Activated naive CD8-positive, alpha-beta T cell treated with anti-CD3 and anti-CD28 coated beads, Interleukin-2, amount 10 ng/mL, durations not matched to agents 7 days and 5 days (primary cell): Measurements from ENCODE around the gene MICAL2. TPM values are rescaled to one million over a fixed set of nuclear protein-coding genes. Genes with fewer than 3 reads are reported as not detected.
A peak's percentile ranks its signal among the peaks of the same experiment; 100 is the strongest.

ENCODE experiments used
- ATAC-seq: fragments of 150-1000 bp; cut with Tn5 transposase; one replicate; pipeline ENCODE4 v1.10.0; 2021; ENCODE audit warnings: low read depth, moderate library complexity
- POLR2A ChIA-PET: fragments of 350-600 bp; sonication (Branson Sonifier 250); formaldehyde crosslinking; loops from one replicate; lab custom pipeline; 2021; ENCODE audit warnings: antibody characterized with exemption; lab: Charles Lee
- DNase-seq: peaks from one replicate; pipeline ENCODE4 v3.0.0; 2021
- H3K27ac Mint-ChIP-seq: one replicate; pipeline ENCODE4 v1.8.0; 2022; ENCODE audit warnings: mild to moderate bottlenecking, mixed read lengths
- H3K27me3 Mint-ChIP-seq: one replicate; pipeline ENCODE4 v1.8.0; 2022; ENCODE audit warnings: mild to moderate bottlenecking, moderate library complexity, mixed read lengths
- H3K36me3 Mint-ChIP-seq: one replicate; pipeline ENCODE4 v1.8.0; 2021; ENCODE audit warnings: mild to moderate bottlenecking, mixed read lengths
- H3K4me1 Mint-ChIP-seq: one replicate; pipeline ENCODE4 v1.8.0; 2021; ENCODE audit warnings: mixed read lengths
- H3K4me3 Mint-ChIP-seq: one replicate; pipeline ENCODE4 v1.8.0; 2022; ENCODE audit warnings: mild to moderate bottlenecking, moderate library complexity, mixed read lengths
- H3K9me3 Mint-ChIP-seq: one replicate; pipeline ENCODE4 v1.8.0; 2021; ENCODE audit warnings: mixed read lengths
- total RNA-seq, 2 experiments: library from RNA; stranded (reverse); gene quantifications; one replicate each; pipeline ENCODE4 v1.2.3, GENCODE V29; 2021

The MICAL2 gene
- total RNA-seq, 2 experiments from 2014 or later, result 36.9 to 42.6 TPM

- POLR2A ChIA-PET, result no interaction called here
- DNase-seq, result no peak
Measured at GRCh38 chr11:12284316-12285050, 174.1 kb downstream of the MICAL2 start.

DNA sequence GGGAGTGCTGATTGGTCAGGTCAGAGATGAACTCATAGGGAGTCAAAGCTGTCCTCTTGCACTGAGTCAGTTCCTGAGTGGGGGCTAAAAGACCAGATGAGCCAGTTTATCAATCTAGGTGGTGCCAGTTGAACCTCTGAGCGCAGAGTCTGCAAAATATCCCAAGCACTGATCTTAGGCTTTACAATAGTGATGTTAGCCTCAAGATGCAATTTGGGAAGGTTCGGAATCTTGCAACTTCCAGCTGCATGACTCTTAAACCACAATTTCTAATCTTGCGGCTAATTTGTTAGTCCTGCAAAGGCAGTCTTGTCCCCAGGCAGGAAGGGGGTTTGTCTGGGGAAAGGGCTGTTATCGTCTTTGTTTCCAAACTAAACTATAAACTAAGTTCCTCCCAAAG lies 174.7 kb downstream of the MICAL2 start:
- peaks cover 4% of the 10 kb centered on the region for H3K4me1 Mint-ChIP-seq
- H3K36me3 Mint-ChIP-seq, result no peaks in the 10 kb centered on the region
- no peak for ATAC-seq
- no peak for DNase-seq
- H3K4me3 Mint-ChIP-seq, result no peak overlapping the region
- no peaks in the 10 kb centered on the region for H3K9me3 Mint-ChIP-seq
- H3K27ac Mint-ChIP-seq, result no peak overlapping the region
- H3K27me3 Mint-ChIP-seq, result no peaks in the 10 kb centered on the region
- POLR2A ChIA-PET, result no interaction called here

More at GRCh38 chr11:12284316-12285050, 174.1 kb downstream of the MICAL2 start:
- H3K4me3 Mint-ChIP-seq, result no peak overlapping the region
- peaks cover 2% of the 10 kb centered on the region for H3K4me1 Mint-ChIP-seq
- H3K9me3 Mint-ChIP-seq, result no peaks in the 10 kb centered on the region
- H3K27me3 Mint-ChIP-seq, result no peaks in the 10 kb centered on the region
- ATAC-seq, result no peak
- H3K36me3 Mint-ChIP-seq, result no peaks in the 10 kb centered on the region
- H3K27ac Mint-ChIP-seq, result no peak overlapping the region

- Mint-ChIP-seq H3K27ac (no peak overlapping the region), H3K4me3 (no peak overlapping the region), H3K4me1 (peaks cover 10% of the 10 kb centered on the region), H3K36me3 (no peaks in the 10 kb centered on the region), H3K27me3 (no peaks in the 10 kb centered on the region), H3K9me3 (no peaks in the 10 kb centered on the region)
- POLR2A ChIA-PET, result no interaction called here
- no peak for DNase-seq
- ATAC-seq, result no peak
Measured at GRCh38 chr11:12285811-12286222, 175.4 kb downstream of the MICAL2 start.

- no peak for DNase-seq
- POLR2A ChIA-PET, result no interaction called here
- Mint-ChIP-seq H3K4me1 (peaks cover 16% of the 10 kb centered on the region), H3K36me3 (no peaks in the 10 kb centered on the region), H3K4me3 (no peak overlapping the region), H3K27me3 (no peaks in the 10 kb centered on the region), H3K9me3 (no peaks in the 10 kb centered on the region), H3K27ac (no peak overlapping the region)
- ATAC-seq, result no peak
Measured at GRCh38 chr11:12286606-12287005, 176.2 kb downstream of the MICAL2 start.

DNA sequence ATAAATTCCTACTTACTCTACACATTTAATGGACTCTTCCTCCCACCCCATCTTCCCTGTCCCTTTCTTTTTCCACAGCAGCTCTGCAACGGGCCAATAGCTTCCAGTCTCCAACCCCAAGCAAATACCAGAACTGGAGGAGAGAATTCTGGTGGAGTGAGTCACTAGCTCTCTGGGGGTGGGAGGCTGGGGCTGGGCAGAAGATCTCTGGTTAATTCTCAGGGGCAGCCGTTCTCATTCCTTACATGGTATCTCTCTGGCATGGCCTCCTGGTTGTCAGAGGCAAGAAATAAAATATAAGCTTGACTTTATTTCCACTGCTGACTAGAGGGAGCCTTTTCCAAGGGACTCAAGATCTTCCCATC lies 176.6 kb downstream of the MICAL2 start:
- no peak for ATAC-seq
- POLR2A ChIA-PET, result no interaction called here
- Mint-ChIP-seq H3K4me1 (peaks cover 16% of the 10 kb centered on the region), H3K36me3 (no peaks in the 10 kb centered on the region), H3K9me3 (no peaks in the 10 kb centered on the region), H3K27ac (no peak overlapping the region), H3K4me3 (no peak overlapping the region), H3K27me3 (no peaks in the 10 kb centered on the region)
- no peak for DNase-seq

GRCh38 chr11:12287374-12288211 lies 177.2 kb downstream of the MICAL2 start:
- POLR2A ChIA-PET, result no interaction called here

DNA sequence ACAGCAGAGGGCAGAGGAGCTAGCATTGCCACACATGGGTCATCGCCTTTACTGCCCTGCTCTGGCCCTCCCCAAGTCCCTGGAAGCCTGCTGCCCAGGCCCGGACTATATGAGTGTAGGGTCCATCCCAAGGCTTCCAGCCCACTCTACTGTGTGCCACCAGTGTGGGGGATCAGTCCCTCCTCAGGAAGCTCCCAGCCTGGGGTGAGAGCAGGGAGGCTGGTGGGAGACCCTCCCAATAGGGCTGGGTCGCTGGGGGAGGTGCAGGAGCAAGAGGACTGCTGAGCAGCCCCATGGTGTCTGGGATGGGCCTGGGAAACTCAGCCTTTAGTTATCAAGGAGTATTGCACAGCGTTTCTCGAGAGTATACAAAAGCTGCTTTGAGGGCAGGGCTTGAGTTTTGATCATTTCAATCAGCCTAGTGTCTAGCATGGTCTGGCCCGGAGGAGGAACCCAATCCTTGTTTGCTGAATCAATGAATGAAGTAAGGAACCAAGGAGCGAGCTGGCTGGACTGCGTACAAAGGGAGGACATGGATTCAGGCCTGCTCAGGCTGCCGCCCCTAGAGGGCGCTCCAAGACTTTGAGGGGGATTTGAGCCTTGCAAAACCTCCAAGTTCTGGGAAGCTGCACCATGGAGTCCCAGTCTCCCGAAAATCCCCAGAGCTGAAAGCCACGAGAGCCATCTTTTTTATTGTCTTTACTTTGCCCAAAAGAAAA lies 178.0 kb downstream of the MICAL2 start:
- peak; percentile 73 for DNase-seq
- ATAC-seq, result peak; percentile 27
- H3K27ac Mint-ChIP-seq, result no peak overlapping the region
- peaks cover 16% of the 10 kb centered on the region for H3K4me1 Mint-ChIP-seq
- H3K36me3 Mint-ChIP-seq, result no peaks in the 10 kb centered on the region
- H3K9me3 Mint-ChIP-seq, result no peaks in the 10 kb centered on the region
- H3K27me3 Mint-ChIP-seq, result no peaks in the 10 kb centered on the region
- no peak overlapping the region for H3K4me3 Mint-ChIP-seq
- POLR2A ChIA-PET, result no interaction called here

More at GRCh38 chr11:12287374-12288211, 177.2 kb downstream of the MICAL2 start:
- no peak for ATAC-seq
- Mint-ChIP-seq H3K36me3 (no peaks in the 10 kb centered on the region), H3K9me3 (no peaks in the 10 kb centered on the region), H3K27me3 (no peaks in the 10 kb centered on the region), H3K4me3 (no peak overlapping the region), H3K4me1 (peaks cover 16% of the 10 kb centered on the region), H3K27ac (no peak overlapping the region)
- no peak for DNase-seq

- H3K9me3 Mint-ChIP-seq, result no peaks in the 10 kb centered on the region
Measured at GRCh38 chr11:12288931-12289666, 178.7 kb downstream of the MICAL2 start.

DNA sequence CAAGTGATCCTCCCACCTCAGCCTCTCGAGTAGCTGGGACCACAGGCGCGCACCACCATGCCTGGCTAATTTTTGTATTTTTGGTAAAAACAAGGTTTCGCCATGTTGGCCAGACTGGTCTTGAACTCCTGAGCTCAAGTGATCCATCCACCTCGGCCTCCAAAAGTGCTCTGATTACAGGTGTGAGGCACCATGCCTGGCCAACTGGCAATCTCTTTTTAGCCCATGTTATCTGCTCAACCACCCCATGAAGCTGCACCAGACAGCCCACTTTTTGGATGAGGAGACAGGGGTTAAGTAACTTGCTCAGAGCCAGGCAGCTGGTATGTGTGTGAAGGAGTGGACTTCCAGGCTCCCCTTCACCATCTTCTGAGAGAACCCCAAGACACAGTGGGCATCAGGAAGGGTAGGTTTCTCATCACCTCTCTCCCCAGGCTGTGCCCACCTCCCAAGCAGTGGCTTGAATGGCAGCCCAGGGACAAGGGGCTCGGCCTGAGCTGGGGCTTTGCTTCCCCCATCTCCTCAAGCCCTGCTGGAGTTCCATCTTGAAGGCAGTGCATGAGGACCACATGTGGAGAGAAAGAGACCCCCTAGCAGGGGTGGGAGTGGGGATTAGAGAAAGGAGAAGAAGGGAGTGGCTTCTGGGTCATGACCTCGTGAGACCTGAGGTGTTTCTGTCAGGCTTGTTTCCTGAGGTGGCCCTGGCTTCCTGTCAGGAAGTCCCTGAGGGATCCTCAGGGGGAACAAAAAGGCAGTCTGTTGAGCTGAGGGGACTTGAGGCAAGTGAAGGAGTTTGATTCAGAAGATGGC lies 179.5 kb downstream of the MICAL2 start:
- Mint-ChIP-seq H3K27me3 (no peaks in the 10 kb centered on the region), H3K27ac (peak overlapping the region; percentile 30), H3K36me3 (no peaks in the 10 kb centered on the region), H3K9me3 (no peaks in the 10 kb centered on the region), H3K4me3 (peak overlapping the region; percentile 32), H3K4me1 (peaks cover 16% of the 10 kb centered on the region)
- no peak for DNase-seq
- ATAC-seq, result peak; percentile 23
- POLR2A ChIA-PET, result no interaction called here

More at GRCh38 chr11:12288931-12289666, 178.7 kb downstream of the MICAL2 start:
- no peak for ATAC-seq
- POLR2A ChIA-PET, result no interaction called here
- Mint-ChIP-seq H3K4me1 (peaks cover 16% of the 10 kb centered on the region), H3K27me3 (no peaks in the 10 kb centered on the region), H3K4me3 (peak overlapping the region; percentile 18), H3K36me3 (no peaks in the 10 kb centered on the region), H3K27ac (no peak overlapping the region)
- no peak for DNase-seq

GRCh38 chr11:12290477-12290922 lies 180.1 kb downstream of the MICAL2 start:
- Mint-ChIP-seq H3K27me3 (no peaks in the 10 kb centered on the region), H3K4me1 (peaks cover 16% of the 10 kb centered on the region), H3K36me3 (no peaks in the 10 kb centered on the region), H3K4me3 (no peak overlapping the region), H3K27ac (peak overlapping the region; percentile 43), H3K9me3 (no peaks in the 10 kb centered on the region)
- POLR2A ChIA-PET, result no interaction called here
- ATAC-seq, result no peak
- DNase-seq, result no peak

- DNase-seq, result no peak
- no peaks in the 10 kb centered on the region for H3K36me3 Mint-ChIP-seq
- H3K27me3 Mint-ChIP-seq, result peaks cover 2% of the 10 kb centered on the region
- ATAC-seq, result no peak
- H3K4me3 Mint-ChIP-seq, result no peak overlapping the region
- H3K4me1 Mint-ChIP-seq, result peaks cover 16% of the 10 kb centered on the region
- H3K27ac Mint-ChIP-seq, result peak overlapping the region; percentile 44
- no peaks in the 10 kb centered on the region for H3K9me3 Mint-ChIP-seq
- POLR2A ChIA-PET, result no interaction called here
Measured at GRCh38 chr11:12291313-12291712, 180.9 kb downstream of the MICAL2 start.

DNA sequence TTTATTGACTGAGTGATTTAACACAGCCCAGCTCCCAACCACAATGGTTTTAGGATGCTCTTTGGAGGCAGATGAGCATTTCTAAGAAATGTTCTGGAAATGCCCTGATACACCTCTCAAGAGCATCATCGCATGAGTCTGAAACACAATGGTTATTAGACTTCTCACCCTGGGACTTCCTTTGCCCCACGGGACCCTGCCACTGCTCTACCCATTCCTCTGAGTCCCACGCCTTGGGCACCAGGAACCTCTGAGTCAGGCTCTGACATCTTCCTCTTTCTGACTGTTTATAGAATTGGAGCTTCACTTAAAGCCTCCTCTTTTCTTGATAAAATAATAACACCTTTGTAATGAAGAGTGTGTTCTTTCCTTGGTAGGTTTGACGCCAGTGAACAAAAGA lies 181.4 kb downstream of the MICAL2 start:
- ATAC-seq (no peak), DNase-seq (no peak)
- peak overlapping the region; percentile 21 for H3K27ac Mint-ChIP-seq
- POLR2A ChIA-PET, result no interaction called here
- H3K9me3 Mint-ChIP-seq, result no peaks in the 10 kb centered on the region
- H3K27me3 Mint-ChIP-seq, result peaks cover 2% of the 10 kb centered on the region
- peaks cover 16% of the 10 kb centered on the region for H3K4me1 Mint-ChIP-seq
- no peak overlapping the region for H3K4me3 Mint-ChIP-seq
- no peaks in the 10 kb centered on the region for H3K36me3 Mint-ChIP-seq
